Subcutaneous adipose tissue (tissue), 4 donors: ENCODE measurements around the gene AP3B1. TPM values are rescaled to one million over a fixed set of nuclear protein-coding genes. Genes with fewer than 3 reads are reported as not detected.

ENCODE experiments used
- CTCF ChIP-seq: fragments of 450-650 bp; IDR thresholded peaks from one replicate; pipeline ENCODE4 v1.5.1; 2016; ENCODE audit warnings: low read depth, mild to moderate bottlenecking, control low read depth, antibody characterized with exemption, moderate library complexity
- total RNA-seq, 4 donors: library from RNA; depleted of rRNA; stranded (reverse); fragments of >200 nt; gene quantifications; one replicate each; pipeline ENCODE4 v1.1.0, GENCODE V29; 2016

The AP3B1 gene
- total RNA-seq, 4 donors from 2014 or later: 44.6 to 71.4 (median 47.8) TPM

- no peak for TF ChIP-seq CTCF
Observed at GRCh38 chr5:78275998-78276543, 18.4 kb downstream of the AP3B1 start.

- TF ChIP-seq CTCF: no peak
Observed at GRCh38 chr5:78274540-78275197, 19.8 kb downstream of the AP3B1 start.

- no peak for TF ChIP-seq CTCF
Observed at GRCh38 chr5:78273436-78273835, 21.1 kb downstream of the AP3B1 start.

GRCh38 chr5:78271766-78272165, 22.7 kb downstream of the AP3B1 start:
- no peak for TF ChIP-seq CTCF

GRCh38 chr5:78269088-78269703, 25.3 kb downstream of the AP3B1 start:
- TF ChIP-seq CTCF: no peak

- TF ChIP-seq CTCF: no peak
Observed at GRCh38 chr5:78268356-78268755, 26.1 kb downstream of the AP3B1 start.

- TF ChIP-seq CTCF: no peak
Observed at GRCh38 chr5:78265163-78265562, 29.3 kb downstream of the AP3B1 start.
